Measurements from ENCODE around the gene MARCHF11. TPM values are rescaled to one million over a fixed set of nuclear protein-coding genes. Genes with fewer than 3 reads are reported as not detected.

The MARCHF11 gene
- total RNA-seq, 1 donor from 2014 or later, result not detected

GRCh38 chr5:16064135-16064893 lies 115.3 kb downstream of the MARCHF11 start:
- DNase-seq (ENCODE audit: low spot score), result no peak
- ATAC-seq, result no peak

- DNase-seq (ENCODE audit: low spot score), result no peak
- no peak for ATAC-seq
Observed at GRCh38 chr5:16061163-16061562, 118.4 kb downstream of the MARCHF11 start.

- DNase-seq (ENCODE audit: low spot score) (no peak), ATAC-seq (no peak)
Observed at GRCh38 chr5:16057277-16057676, 122.3 kb downstream of the MARCHF11 start.

GRCh38 chr5:16051246-16051755 lies 128.3 kb downstream of the MARCHF11 start:
- ATAC-seq (no peak), DNase-seq (ENCODE audit: low spot score) (no peak)

GRCh38 chr5:16050414-16050813 lies 129.2 kb downstream of the MARCHF11 start:
- no peak for ATAC-seq
- DNase-seq (ENCODE audit: low spot score), result no peak

GRCh38 chr5:16049761-16050160 lies 129.8 kb downstream of the MARCHF11 start:
- no peak for DNase-seq (ENCODE audit: low spot score)
- ATAC-seq, result no peak

GRCh38 chr5:16048132-16048531 lies 131.5 kb downstream of the MARCHF11 start:
- DNase-seq (ENCODE audit: low spot score), result no peak

GRCh38 chr5:16043349-16043965 lies 136.1 kb downstream of the MARCHF11 start:
- DNase-seq (ENCODE audit: low spot score) (no peak), ATAC-seq (no peak)

More at GRCh38 chr5:16048132-16048531, 131.5 kb downstream of the MARCHF11 start:
- no peak for ATAC-seq

GRCh38 chr5:16037121-16037845 lies 142.3 kb downstream of the MARCHF11 start:
- ATAC-seq, result no peak
- no peak for DNase-seq (ENCODE audit: low spot score)

GRCh38 chr5:16034319-16035001 lies 145.1 kb downstream of the MARCHF11 start:
- no peak for DNase-seq (ENCODE audit: low spot score)
- ATAC-seq, result no peak

- ATAC-seq, result no peak
- DNase-seq (ENCODE audit: low spot score), result no peak
Observed at GRCh38 chr5:16033187-16033925, 146.2 kb downstream of the MARCHF11 start.

GRCh38 chr5:16028708-16029107 lies 150.9 kb downstream of the MARCHF11 start:
- ATAC-seq (no peak), DNase-seq (ENCODE audit: low spot score) (no peak)

- ATAC-seq, result no peak
- DNase-seq (ENCODE audit: low spot score), result no peak
Observed at GRCh38 chr5:16025681-16026080, 153.9 kb downstream of the MARCHF11 start.

- no peak for ATAC-seq
Observed at GRCh38 chr5:16018970-16019369, 160.6 kb downstream of the MARCHF11 start.

GRCh38 chr5:16017720-16018119 lies 161.9 kb downstream of the MARCHF11 start:
- ATAC-seq, result no peak

More at GRCh38 chr5:16018970-16019369, 160.6 kb downstream of the MARCHF11 start:
- no peak for DNase-seq (ENCODE audit: low spot score)

More at GRCh38 chr5:16017720-16018119, 161.9 kb downstream of the MARCHF11 start:
- DNase-seq (ENCODE audit: low spot score), result no peak
